GM18520 (cell line): ENCODE results near the gene QARS1.

Source experiments
- ATAC-seq: cut with Tn5 transposase; IDR thresholded peaks from one replicate; pipeline ENCODE4 v1.9.1; 2021; ENCODE audit not compliant: unreplicated experiment

Gene QARS1

DNA sequence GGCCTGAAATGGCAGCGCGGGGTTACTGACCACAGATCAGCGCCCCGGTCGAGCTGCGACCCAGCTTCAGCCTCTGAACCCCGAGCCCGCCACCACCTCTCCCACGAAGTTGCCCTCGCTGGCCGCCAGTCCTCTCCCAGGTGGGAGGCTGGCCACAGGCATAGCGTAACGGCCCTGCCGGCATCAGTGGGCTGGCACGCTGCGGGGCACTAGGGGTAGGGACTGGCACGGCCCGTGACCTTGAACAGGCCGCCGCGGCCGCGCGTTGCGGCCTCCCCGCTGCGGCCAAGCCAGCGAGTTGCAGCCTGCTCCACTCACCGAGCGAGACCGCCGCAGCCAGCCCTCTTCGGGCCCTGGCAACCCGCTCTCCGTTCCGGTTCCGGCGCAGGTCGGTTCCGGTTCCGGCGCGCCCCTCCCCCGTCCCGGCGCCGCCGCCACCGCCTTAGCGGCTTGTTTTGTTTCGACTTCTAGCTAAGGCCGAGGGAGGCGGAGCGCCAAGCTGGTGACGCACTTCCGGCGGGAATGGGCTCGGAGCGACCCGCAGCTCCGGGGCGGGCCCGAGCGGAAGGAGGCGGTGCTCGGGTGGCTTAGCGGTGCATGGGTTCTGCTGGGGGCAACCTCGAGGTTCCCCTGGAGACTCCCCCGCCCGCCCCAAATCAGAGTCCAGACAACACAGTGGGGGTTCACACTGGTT, 16.0 kb upstream of the QARS1 start, which contains the start of gene USP19:
Gene USP19 (minus strand): TSS at position 386 of the 694 bp plus-strand sequence. CDS start 1,678 bp downstream, outside the sequence.
- ATAC-seq = peak; percentile 75

- no peak for ATAC-seq
These were observed 15.5 kb upstream of the QARS1 start for GRCh38 chr3:49120096-49120437.

- no peak for ATAC-seq
These were observed 14.9 kb upstream of the QARS1 start for GRCh38 chr3:49119439-49119838.

GRCh38 chr3:49119036-49119435, 14.5 kb upstream of the QARS1 start:
- ATAC-seq = no peak

DNA sequence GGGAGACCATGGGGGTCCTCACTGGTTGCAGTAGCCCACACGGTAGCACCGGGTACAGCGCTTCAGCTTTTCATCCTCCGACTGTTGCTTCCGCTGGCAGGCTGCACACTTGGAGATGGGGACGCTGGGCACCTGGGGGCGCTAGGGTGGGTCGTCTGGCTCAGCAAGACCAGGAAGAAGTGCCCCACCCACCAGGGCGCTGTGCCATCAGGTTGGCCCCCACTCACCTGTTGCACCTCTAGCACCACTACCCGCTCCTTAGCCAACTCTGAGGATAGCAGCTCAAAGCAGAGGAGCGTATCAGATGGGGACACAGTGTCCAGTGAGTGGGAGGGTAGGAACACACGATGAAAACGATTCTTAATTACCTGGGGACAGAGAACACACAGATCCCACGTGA, 7.7 kb upstream of the QARS1 start:
- no peak for ATAC-seq

DNA sequence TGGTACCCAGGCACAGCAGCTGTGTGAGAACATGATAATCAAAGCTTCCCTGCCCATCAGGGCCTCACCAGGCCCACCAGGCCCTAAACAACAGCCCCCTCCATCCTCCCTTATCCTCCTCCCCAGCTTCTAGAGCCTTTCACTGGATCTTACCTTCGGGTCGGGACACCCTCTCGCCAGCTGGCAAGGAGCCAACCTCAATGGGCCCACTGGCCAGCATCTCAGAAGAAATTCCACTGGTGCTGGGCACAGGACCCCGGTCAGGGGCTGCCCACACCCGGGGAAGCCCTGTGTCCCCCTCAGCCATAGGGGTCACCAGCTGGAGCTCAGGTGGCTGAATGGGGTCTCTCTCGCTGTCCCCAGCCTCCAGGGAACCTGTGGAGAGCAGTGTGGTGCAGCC, 6.8 kb upstream of the QARS1 start:
- no peak for ATAC-seq

DNA sequence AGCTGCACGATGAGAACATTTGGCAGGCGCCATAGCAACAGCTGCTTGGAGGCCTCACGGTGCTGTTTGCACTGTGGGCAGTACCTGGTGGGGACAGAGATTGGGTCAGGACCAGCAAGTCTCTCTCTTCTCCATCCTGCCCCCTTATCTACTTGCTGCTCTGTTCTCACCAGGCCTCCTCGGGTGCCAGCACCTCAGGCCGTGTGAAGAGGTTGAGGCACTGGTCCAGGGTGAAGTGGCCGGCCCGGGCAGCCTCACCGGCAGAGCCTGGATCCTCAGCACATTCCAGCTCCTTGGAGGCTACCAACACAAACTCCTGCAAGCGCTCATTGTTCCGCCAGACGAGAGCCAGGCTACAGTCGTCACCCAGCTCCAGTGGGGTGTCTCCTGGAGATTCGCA, 6.2 kb upstream of the QARS1 start:
- no peak for ATAC-seq

- no peak for ATAC-seq
These were observed 3.8 kb upstream of the QARS1 start for GRCh38 chr3:49108346-49108745.

DNA sequence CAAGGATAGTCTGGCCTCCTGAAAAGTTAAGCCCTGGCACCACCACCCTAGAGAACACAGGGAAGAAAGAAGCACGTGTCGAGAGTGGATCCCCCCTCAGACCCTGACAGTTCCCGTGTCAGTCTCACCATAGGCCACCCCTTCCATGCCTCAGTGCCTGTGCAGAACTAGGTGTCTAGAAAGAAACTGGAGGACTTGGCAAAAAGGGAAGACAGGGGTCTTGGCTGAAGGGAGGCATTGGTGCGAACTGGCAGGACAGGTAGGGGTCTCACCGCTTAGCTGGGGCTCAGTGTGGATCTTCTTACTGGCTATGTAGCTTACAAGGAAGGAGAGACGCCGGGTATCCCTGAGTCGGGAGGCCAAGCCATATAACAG, 518 bp downstream of the QARS1 start:
- no peak for ATAC-seq

- ATAC-seq = no peak
These were observed 4.4 kb downstream of the QARS1 start for GRCh38 chr3:49100046-49100615.

GRCh38 chr3:49098910-49099630, 5.5 kb downstream of the QARS1 start:
- ATAC-seq = no peak

DNA sequence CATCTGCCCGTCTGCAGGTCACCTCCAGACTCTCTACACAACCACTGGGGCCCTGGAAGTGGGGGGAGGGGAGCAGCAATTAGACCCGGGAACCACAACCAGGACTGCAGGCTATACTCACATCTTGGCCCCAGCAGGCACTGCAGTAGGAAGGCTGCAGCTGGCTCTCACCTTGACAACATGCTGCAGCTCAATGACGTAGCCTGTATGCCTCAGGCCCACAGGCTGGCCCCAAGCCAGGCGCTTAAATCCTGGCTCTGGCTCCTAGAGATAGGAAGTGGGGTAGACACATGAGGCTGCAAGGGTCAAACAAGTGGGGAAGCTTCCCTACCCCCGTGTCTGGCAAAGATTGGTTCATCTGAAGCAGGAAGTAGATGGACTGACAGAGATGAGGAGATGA, 6.1 kb downstream of the QARS1 start:
- no peak for ATAC-seq

DNA sequence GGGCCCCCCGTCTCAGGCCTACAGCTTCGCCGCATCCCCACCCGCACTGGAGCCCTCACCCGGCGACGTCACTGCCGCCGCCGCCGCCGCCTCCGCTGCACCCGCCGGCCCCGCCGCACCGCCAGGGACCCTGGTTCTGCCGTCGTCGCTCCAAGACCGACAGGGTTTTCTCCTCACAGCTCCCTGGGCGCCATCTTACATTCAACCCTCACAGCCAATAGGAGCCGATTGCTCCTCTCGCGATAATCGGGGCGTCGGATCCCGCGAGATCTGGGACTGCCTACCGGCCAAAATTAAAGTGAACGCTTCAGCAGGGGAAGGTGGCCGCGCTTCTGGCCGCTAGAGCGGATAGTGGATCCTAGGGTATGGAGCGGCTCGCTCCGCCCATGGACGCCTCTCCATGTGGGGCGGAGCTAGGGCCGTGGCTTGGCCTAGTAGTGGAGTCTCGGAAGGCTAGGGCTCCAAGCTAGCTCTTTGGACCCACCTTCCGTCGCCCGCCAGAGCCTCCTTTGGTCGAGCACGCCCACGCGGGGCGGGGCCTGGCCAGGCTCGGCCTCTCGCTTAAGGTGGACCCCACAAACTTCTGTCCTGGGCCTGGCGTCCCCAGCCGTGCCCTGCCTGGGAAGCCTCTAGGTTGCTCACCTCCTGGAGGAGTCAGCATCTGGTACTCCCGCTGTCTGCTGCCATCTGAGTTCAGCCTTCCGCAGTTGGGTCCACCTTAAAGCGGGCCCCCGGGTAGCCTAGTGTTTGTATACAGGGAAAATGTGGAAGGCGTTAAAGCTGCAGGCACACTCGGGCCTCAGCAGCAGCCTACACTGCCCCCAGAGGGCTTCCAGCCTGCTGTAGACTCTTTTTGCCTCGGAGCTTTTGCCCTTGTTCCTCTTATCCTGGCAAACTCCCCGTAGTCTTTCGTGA, 10.4 kb downstream of the QARS1 start, which contains the start of gene QRICH1:
Gene QRICH1 (minus strand): TSS at position 219 of the 915 bp plus-strand sequence. CDS start 17,054 bp downstream, outside the sequence.
- peak; percentile 72 for ATAC-seq

DNA sequence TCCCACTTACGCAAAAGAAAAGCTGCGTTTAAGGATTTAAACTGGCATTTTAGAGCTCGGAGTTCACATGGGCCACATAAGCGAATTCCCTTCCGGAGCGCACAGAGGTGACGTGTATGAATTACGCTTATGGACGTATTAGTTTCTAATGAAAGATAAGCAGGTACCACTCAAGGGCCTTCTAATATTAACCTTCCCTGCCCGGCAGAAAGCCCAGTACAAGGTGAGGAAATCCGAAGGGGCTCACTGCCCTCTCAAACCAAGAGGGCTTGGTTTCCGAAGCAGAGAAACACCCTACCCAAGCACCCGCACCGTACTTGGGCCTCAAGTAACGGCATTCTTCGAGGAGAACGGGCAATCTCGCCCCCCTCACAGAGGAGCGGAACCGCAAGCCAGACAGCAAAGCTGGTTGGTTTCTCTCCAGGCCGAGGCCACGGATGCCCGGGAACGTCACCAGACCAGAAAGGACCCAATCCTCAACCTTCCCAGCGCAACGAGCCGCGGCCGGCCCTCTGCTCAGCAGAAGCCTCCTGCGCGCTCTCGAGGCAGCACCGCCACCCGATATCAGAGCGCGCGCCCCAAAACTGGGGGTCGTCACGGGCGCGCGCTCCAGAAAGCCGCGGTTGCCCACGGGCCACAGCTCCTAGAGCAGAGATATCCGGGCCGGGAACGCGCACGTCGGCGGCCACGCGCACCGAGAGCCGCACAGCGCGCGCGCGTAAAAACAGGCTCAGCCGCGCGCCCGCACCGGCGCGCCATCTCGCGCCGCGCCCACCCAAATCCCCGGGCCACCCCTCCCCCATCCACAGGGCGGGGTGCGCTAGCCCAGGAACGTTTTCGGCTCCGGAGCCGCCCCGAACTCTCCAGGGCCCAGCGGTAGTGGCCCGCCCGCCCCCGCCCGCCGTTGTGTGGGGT, 11.4 kb downstream of the QARS1 start:
- ATAC-seq = peak; percentile 24

DNA sequence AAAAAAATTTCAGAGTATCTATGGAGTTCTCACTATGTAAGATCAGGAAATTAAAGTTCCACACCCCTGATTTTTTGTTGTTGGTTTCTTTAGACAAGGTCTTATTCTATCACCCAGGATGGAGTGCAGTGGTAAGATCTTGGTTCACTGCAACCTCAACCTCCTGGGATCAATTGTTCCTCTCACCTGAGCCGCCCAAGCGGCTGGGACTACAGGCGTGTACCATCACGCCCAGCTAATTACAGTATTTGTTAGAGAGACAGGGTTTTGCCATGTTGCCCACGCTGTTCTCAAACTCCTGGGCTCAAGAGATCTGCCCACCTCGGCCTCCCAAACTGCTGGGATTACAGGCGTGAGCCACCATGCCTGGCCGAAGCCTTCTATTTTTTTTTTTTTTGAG, 23.1 kb downstream of the QARS1 start:
- no peak for ATAC-seq

DNA sequence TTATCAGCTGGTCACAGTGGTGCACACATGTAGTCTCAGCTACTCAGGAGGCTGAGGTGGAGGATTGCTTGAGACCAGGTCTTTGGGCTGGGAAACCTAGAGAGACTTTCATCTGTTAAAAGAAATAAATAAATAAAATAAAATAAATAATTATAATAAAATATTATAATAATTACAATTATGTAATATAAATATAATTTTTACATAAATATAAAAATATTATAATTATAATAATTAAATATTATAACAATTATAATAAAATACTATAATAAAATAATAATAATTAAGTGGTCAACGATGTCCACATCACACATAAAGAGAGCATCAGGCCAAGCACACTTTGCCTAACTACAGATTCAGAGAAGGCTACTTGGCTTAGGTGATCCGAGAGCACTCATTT, 25.3 kb downstream of the QARS1 start:
- ATAC-seq = no peak

GRCh38 chr3:49076646-49077045, 27.9 kb downstream of the QARS1 start:
- no peak for ATAC-seq

GRCh38 chr3:49076116-49076515, 28.4 kb downstream of the QARS1 start:
- ATAC-seq = no peak

- ATAC-seq = no peak
These were observed 46.5 kb downstream of the QARS1 start for GRCh38 chr3:49058011-49058410.

DNA sequence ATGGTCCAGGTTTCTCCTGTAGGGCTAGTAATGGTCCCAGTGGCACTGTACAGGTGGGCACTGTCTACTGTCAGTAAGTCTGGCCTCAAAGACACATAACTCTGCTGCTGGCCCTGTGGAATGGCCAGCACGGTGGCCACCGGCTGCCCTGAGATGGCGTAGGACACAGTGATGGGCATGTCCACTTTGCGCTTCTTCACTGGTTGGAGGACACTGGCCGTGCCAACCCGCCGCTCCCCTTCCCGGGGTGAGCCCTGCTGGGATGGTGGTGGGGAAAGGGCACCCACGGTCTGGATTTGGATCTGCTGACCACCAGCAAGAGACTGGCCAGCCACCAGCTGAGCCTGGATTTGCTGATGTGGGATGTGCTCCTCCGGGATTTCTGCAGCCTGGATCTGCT, 47.3 kb downstream of the QARS1 start:
- no peak for ATAC-seq
